ENCODE measurements around the gene ATP11C. TPM values are rescaled to one million over a fixed set of nuclear protein-coding genes. Genes with fewer than 3 reads are reported as not detected.
"Not testable (repeated sequence)": the region's sequence is repeated elsewhere in the genome, so short reads cannot be mapped to it uniquely, and the experiment has no call there.

The ATP11C gene
- total RNA-seq, 2 donors from 2014 or later: 23.2 to 28.3 TPM

DNA sequence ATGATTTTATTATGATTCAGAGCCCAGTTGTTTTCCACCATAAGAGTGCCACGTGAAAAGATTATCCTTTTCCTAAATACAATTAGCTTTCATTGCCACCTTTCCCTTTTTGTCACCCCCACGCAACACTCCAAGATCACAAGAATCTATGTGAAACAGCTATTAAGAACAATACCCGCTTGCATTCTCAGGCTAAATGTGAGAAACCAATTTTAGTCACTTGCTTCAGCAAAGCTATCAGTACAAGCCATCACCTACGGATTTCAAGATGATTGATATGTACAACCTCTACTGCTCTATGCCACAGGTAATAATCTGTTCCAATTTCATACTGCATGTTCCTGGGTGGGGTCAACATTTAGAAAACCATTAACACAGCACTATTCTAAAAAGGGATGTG lies 2.5 kb downstream of the ATP11C start:
- Histone ChIP-seq H3K4me1 (replicated peaks) (no peaks in the 10 kb centered on the region), H3K27ac (no peak overlapping the region), H3K27me3 (replicated peaks; ENCODE audit: insufficient read depth) (no peaks in the 10 kb centered on the region), H3K4me3 (no peak overlapping the region), H3K9me3 (no peaks in the 10 kb centered on the region), H3K36me3 (no peaks in the 10 kb centered on the region)
- TF ChIP-seq POLR2AphosphoS5 (IDR thresholded peaks at IDR 0.05): no peak
- TF ChIP-seq, protein P1, sequence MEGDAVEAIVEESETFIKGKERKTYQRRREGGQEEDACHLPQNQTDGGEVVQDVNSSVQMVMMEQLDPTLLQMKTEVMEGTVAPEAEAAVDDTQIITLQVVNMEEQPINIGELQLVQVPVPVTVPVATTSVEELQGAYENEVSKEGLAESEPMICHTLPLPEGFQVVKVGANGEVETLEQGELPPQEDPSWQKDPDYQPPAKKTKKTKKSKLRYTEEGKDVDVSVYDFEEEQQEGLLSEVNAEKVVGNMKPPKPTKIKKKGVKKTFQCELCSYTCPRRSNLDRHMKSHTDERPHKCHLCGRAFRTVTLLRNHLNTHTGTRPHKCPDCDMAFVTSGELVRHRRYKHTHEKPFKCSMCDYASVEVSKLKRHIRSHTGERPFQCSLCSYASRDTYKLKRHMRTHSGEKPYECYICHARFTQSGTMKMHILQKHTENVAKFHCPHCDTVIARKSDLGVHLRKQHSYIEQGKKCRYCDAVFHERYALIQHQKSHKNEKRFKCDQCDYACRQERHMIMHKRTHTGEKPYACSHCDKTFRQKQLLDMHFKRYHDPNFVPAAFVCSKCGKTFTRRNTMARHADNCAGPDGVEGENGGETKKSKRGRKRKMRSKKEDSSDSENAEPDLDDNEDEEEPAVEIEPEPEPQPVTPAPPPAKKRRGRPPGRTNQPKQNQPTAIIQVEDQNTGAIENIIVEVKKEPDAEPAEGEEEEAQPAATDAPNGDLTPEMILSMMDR (IDR thresholded peaks at IDR 0.05): no peak
- no peak for TF ChIP-seq POLR2A (IDR thresholded peaks at IDR 0.05)
- no peak for DNase-seq (ENCODE audit: low spot score)
- intact Hi-C loops (cut with DNase I): no loop called here
- 68% methylated on average over 4 of the region's 4 CpGs for WGBS

- WGBS: 61% methylated on average over 5 of the region's 5 CpGs
- Histone ChIP-seq H3K4me3 (no peak overlapping the region), H3K27me3 (replicated peaks; ENCODE audit: insufficient read depth) (no peaks in the 10 kb centered on the region), H3K27ac (no peak overlapping the region), H3K4me1 (replicated peaks) (no peaks in the 10 kb centered on the region), H3K36me3 (no peaks in the 10 kb centered on the region), H3K9me3 (no peaks in the 10 kb centered on the region)
- intact Hi-C loops (cut with DNase I): no loop called here
- TF ChIP-seq POLR2AphosphoS5 (IDR thresholded peaks at IDR 0.05): no peak
- no peak for TF ChIP-seq POLR2A (IDR thresholded peaks at IDR 0.05)
- TF ChIP-seq, protein P1 (IDR thresholded peaks at IDR 0.05): no peak
- DNase-seq (ENCODE audit: low spot score): no peak
These were observed 3.0 kb downstream of the ATP11C start for GRCh38 chrX:139929876-139930275.

GRCh38 chrX:139924696-139925095 lies 8.2 kb downstream of the ATP11C start:
- Histone ChIP-seq H3K27ac (no peak overlapping the region), H3K4me1 (replicated peaks) (no peaks in the 10 kb centered on the region), H3K36me3 (no peaks in the 10 kb centered on the region), H3K9me3 (no peaks in the 10 kb centered on the region), H3K4me3 (no peak overlapping the region), H3K27me3 (replicated peaks; ENCODE audit: insufficient read depth) (no peaks in the 10 kb centered on the region)
- TF ChIP-seq POLR2AphosphoS5 (IDR thresholded peaks at IDR 0.05): no peak
- no peak for TF ChIP-seq POLR2A (IDR thresholded peaks at IDR 0.05)
- TF ChIP-seq, protein P1 (IDR thresholded peaks at IDR 0.05): no peak
- no peak for DNase-seq (ENCODE audit: low spot score)
- intact Hi-C loops (cut with DNase I): no loop called here
- 63% methylated on average over 6 of the region's 6 CpGs for WGBS

DNA sequence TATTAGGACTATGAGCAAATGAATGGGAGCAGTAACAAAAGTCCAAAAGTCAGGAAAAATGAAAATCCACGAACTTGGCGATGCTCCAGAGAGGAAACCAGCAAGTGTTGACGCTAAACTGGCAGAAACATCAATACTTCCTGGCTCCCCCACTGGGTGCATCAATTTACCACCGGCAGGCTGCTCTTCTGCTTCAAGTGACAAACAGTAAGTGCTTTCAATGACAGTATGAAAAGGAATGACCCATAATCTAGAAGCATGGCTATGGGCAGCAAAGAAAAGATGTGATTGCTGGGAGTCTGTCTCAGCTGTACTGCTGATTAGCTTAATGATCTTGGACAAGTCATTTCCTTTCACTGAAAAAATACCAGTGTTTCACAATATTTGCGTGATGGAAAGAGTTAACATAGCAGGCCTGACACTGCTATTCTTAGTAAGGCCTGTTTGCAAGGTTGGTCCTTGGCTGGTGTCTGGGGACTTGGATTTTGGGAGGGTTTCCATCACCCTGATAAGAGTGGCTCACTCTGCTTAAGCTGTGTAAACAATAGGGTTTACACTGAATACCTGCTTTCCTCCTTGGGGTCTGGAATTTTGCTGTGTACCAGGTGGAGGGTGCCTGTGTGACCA lies 8.7 kb downstream of the ATP11C start:
- H3K27ac ChIP-seq: no peak overlapping the region
- H3K27me3 ChIP-seq (replicated peaks; ENCODE audit: insufficient read depth): no peaks in the 10 kb centered on the region
- TF ChIP-seq POLR2A (IDR thresholded peaks at IDR 0.05) (no peak), POLR2AphosphoS5 (IDR thresholded peaks at IDR 0.05) (no peak)
- TF ChIP-seq, protein P1 (IDR thresholded peaks at IDR 0.05): no peak
- intact Hi-C loops (cut with DNase I): no loop called here
- 61% methylated on average over 5 of the region's 5 CpGs for WGBS
- no peak for DNase-seq (ENCODE audit: low spot score)
- no peaks in the 10 kb centered on the region for H3K36me3 ChIP-seq
- no peaks in the 10 kb centered on the region for H3K4me1 ChIP-seq (replicated peaks)
- no peaks in the 10 kb centered on the region for H3K9me3 ChIP-seq
- H3K4me3 ChIP-seq: no peak overlapping the region

- 97% methylated on average over 6 of the region's 6 CpGs for WGBS
- intact Hi-C loops (cut with DNase I): not testable (repeated sequence)
These were observed 11.7 kb downstream of the ATP11C start for GRCh38 chrX:139921142-139921541.

More at GRCh38 chrX:139921142-139921541, 11.7 kb downstream of the ATP11C start:
- not testable (repeated sequence) for H3K27me3 ChIP-seq (replicated peaks; ENCODE audit: insufficient read depth); H3K4me1 ChIP-seq (replicated peaks); H3K36me3 ChIP-seq; H3K9me3 ChIP-seq; H3K27ac ChIP-seq; DNase-seq (ENCODE audit: low spot score); H3K4me3 ChIP-seq
